HepG2 (cell line): ENCODE measurements around the gene IFI30. TPM values are rescaled to one million over a fixed set of nuclear protein-coding genes. Genes with fewer than 3 reads are reported as not detected.

Experiments
- CBFB ChIP-seq: sonication (generic); formaldehyde crosslinking; IDR thresholded peaks from 2 replicates; pipeline ENCODE4 v1.4.0; 2020; ENCODE audit warnings: missing genetic modification reagents
- FOXA1 ChIP-seq, 2 experiments: fragments of 450-650 bp in 1 of 2; sonication (generic) in 1 of 2; formaldehyde crosslinking in 1 of 2; IDR thresholded peaks; 2 replicates each; pipeline versions ENCODE4 v1.4.0 to v1.6.1; 2016 to 2020; ENCODE audit warnings: missing genetic modification reagents in 1 of 2
- GABPA ChIP-seq, 2 experiments: IDR thresholded peaks; 2 replicates each; pipeline ENCODE4 v1.6.1; 2011 to 2016; ENCODE audit warnings: low read depth in 2 of 2, low read length in 1 of 2, missing biosample characterization in 1 of 2, missing genetic modification characterization in 1 of 2
- HNRNPK ChIP-seq: fragments of 200-400 bp; formaldehyde crosslinking; IDR thresholded peaks from 2 replicates; pipeline ENCODE4 v1.6.1; 2018; ENCODE audit warnings: low read length, low read depth, moderate library complexity, mild to moderate bottlenecking; ENCODE audit not compliant: poor library complexity, severe bottlenecking
- MTF1 ChIP-seq: sonication (generic); formaldehyde crosslinking; IDR thresholded peaks from 2 replicates; pipeline ENCODE4 v1.5.0; 2020; ENCODE audit warnings: missing genetic modification reagents
- NFIB ChIP-seq: sonication (generic); formaldehyde crosslinking; IDR thresholded peaks from 2 replicates; pipeline ENCODE4 v1.9.0; 2021; ENCODE audit warnings: missing genetic modification reagents, mild to moderate bottlenecking, borderline replicate concordance
- PHB2 ChIP-seq: fragments of 450-650 bp; IDR thresholded peaks from 2 replicates; pipeline ENCODE4 v1.6.1; 2018; ENCODE audit not compliant: partially characterized antibody
- PHF8 ChIP-seq: sonication (generic); formaldehyde crosslinking; IDR thresholded peaks from 2 replicates; pipeline ENCODE4 v1.5.0; 2020; ENCODE audit warnings: missing genetic modification reagents
- POLR2G ChIP-seq: fragments of 200-400 bp; formaldehyde crosslinking; IDR thresholded peaks from 2 replicates; pipeline ENCODE4 v1.6.1; 2018; ENCODE audit warnings: mild to moderate bottlenecking, low read depth, low read length, moderate library complexity
- TCF7L2 ChIP-seq: IDR thresholded peaks from 2 replicates; pipeline ENCODE4 v1.6.1; 2011; ENCODE audit warnings: mild to moderate bottlenecking, low read depth, low read length, moderate library complexity
- TOE1 ChIP-seq: sonication (generic); formaldehyde crosslinking; IDR thresholded peaks from 2 replicates; pipeline ENCODE4 v1.4.0; 2020; ENCODE audit warnings: mild to moderate bottlenecking, missing genetic modification reagents
- TSC22D2 ChIP-seq: sonication (generic); formaldehyde crosslinking; IDR thresholded peaks from 2 replicates; pipeline ENCODE4 v1.5.1; 2020; ENCODE audit warnings: missing genetic modification reagents, mild to moderate bottlenecking, borderline replicate concordance
- ZBTB21 ChIP-seq: sonication (generic); formaldehyde crosslinking; IDR thresholded peaks from 2 replicates; pipeline ENCODE4 v1.4.0; 2020; ENCODE audit warnings: missing genetic modification reagents
- ZMAT5 ChIP-seq: sonication (generic); formaldehyde crosslinking; IDR thresholded peaks from 2 replicates; pipeline ENCODE4 v1.5.0; 2020; ENCODE audit warnings: mild to moderate bottlenecking, low read depth, missing genetic modification reagents, borderline replicate concordance
- ZNF282 ChIP-seq: fragments of 450-650 bp; IDR thresholded peaks from 2 replicates; pipeline ENCODE4 v1.6.1; 2018; ENCODE audit not compliant: partially characterized antibody
- ZNF3 ChIP-seq: IDR thresholded peaks from 2 replicates; pipeline ENCODE4 v1.7.0; 2017; ENCODE audit warnings: inconsistent platforms
- ZNF557 ChIP-seq: sonication (generic); formaldehyde crosslinking; IDR thresholded peaks from 2 replicates; pipeline ENCODE4 v1.4.0; 2020; ENCODE audit warnings: missing genetic modification reagents
- ZNF780A ChIP-seq: sonication (generic); formaldehyde crosslinking; IDR thresholded peaks from 2 replicates; pipeline ENCODE4 v1.8.0; 2022; ENCODE audit warnings: mild to moderate bottlenecking, missing genetic modification reagents, moderate library complexity
- ZNF839 ChIP-seq: sonication (generic); formaldehyde crosslinking; IDR thresholded peaks from 2 replicates; pipeline ENCODE4 v1.4.0; 2020; ENCODE audit warnings: missing genetic modification reagents, mild to moderate bottlenecking, borderline replicate concordance
- polyA plus RNA-seq, 8 experiments: library from polyadenylated mRNA; depleted of rRNA in 3 of 8; stranded (reverse) in 7 of 8; unstranded in 1 of 8; fragments of >200 nt; fragmentation: Illumina TruSeq in 4 of 8; extraction: Trizol in 4 of 8; gene quantifications; 2 replicates each; pipeline versions ENCODE4 v1.2.1 to v1.2.3, GENCODE V29; 2011 to 2016; ENCODE audit warnings: low read depth in 4 of 8, missing spikeins in 1 of 8, mixed read lengths in 1 of 8; ENCODE audit not compliant: insufficient read depth in 1 of 8
- total RNA-seq, 5 experiments: library from RNA; depleted of rRNA; stranded (reverse); fragments of >200 nt; fragmentation: Illumina TruSeq; extraction: Trizol; gene quantifications; 2 replicates each; pipeline ENCODE4 v1.2.3, GENCODE V29; 2016; ENCODE audit warnings: low read depth in 1 of 5
- TF ChIP-seq, protein P1 (sequence below): sonication (generic); formaldehyde crosslinking; IDR thresholded peaks from 2 replicates; pipeline ENCODE4 v1.4.0; 2020; ENCODE audit warnings: missing genetic modification reagents
- TF ChIP-seq, protein P2 (sequence below): sonication (generic); formaldehyde crosslinking; IDR thresholded peaks from one replicate; pipeline ENCODE4 v1.5.1; 2020; ENCODE audit warnings: mild to moderate bottlenecking, missing genetic modification reagents; ENCODE audit errors: not compliant biosample characterization

IFI30 gene
- total and polyA plus RNA-seq, 2 of the 13 experiments (the other 11 are each of a cell fraction or from before 2014, with no cell fraction given): 25.0 to 79.4 TPM

DNA sequence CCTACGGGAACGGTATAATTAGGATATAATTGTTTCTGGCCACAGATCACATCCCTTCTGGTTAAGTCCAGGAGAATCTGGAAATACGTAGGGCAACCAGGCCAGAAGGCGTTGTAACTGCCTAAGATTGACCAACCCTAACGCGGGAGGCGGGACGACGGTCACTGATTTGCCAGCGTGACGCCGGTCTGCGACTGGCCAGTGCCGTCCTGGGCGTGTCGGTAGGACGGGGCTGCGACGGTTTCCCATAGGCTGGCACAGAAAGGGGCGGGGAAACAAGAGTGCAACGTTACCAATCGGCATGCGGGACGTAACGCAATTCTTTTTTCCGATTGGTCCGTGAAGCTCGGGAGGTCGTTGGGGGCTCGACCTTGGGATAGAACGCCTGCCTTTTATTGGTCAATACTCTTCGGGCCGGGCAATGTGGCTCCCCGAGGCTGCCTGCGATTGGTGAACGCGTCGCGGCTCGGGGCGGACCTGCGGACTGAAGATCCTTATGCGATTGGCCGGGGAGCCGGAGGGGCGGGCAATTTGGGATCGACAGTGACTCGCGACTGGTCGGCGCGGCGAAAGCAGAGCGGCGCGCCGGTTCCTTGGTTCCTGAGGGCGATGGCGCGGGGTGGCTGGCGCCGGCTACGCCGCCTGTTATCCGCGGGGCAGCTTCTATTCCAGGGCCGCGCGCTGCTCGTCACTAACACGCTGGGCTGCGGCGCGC is 19.2 kb downstream of the IFI30 start, which contains the start of gene MPV17L2 (continued):
- TF ChIP-seq, protein P1, sequence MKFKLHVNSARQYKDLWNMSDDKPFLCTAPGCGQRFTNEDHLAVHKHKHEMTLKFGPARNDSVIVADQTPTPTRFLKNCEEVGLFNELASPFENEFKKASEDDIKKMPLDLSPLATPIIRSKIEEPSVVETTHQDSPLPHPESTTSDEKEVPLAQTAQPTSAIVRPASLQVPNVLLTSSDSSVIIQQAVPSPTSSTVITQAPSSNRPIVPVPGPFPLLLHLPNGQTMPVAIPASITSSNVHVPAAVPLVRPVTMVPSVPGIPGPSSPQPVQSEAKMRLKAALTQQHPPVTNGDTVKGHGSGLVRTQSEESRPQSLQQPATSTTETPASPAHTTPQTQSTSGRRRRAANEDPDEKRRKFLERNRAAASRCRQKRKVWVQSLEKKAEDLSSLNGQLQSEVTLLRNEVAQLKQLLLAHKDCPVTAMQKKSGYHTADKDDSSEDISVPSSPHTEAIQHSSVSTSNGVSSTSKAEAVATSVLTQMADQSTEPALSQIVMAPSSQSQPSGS (CRISPR knock-in tag): no peak; the same call in 1 of the 2 replicates
- TF ChIP-seq GABPA (IDR thresholded peaks at IDR 0.05; ENCODE audit: low read depth, low read length): no peak
- TF ChIP-seq GABPA (CRISPR knock-in tag; IDR thresholded peaks at IDR 0.05; ENCODE audit: low read depth): peak; percentile 27; the same call in 1 of the 2 replicates
- TF ChIP-seq ZNF3: no peak
- no peak for TF ChIP-seq ZMAT5 (CRISPR knock-in tag)
- no peak for TF ChIP-seq NFIB (CRISPR knock-in tag)
- TF ChIP-seq TCF7L2: no peak
- TF ChIP-seq PHF8 (CRISPR knock-in tag): peak; percentile 72
- no peak for TF ChIP-seq ZNF282
- TF ChIP-seq ZBTB21: no peak
- TF ChIP-seq ZNF839 (CRISPR knock-in tag): no peak
- TF ChIP-seq MTF1 (CRISPR knock-in tag): no peak
- no peak for TF ChIP-seq HNRNPK
- no peak for TF ChIP-seq PHB2
- TF ChIP-seq FOXA1 (IDR thresholded peaks at IDR 0.05): no peak
- TF ChIP-seq FOXA1 (CRISPR knock-in tag; IDR thresholded peaks at IDR 0.05): 0 out of 2 replicates have a peak, but pooled peaks have one; percentile 2
- TF ChIP-seq TSC22D2 (CRISPR knock-in tag): no peak
- TF ChIP-seq TOE1 (CRISPR knock-in tag): no peak
- TF ChIP-seq, protein P2, sequence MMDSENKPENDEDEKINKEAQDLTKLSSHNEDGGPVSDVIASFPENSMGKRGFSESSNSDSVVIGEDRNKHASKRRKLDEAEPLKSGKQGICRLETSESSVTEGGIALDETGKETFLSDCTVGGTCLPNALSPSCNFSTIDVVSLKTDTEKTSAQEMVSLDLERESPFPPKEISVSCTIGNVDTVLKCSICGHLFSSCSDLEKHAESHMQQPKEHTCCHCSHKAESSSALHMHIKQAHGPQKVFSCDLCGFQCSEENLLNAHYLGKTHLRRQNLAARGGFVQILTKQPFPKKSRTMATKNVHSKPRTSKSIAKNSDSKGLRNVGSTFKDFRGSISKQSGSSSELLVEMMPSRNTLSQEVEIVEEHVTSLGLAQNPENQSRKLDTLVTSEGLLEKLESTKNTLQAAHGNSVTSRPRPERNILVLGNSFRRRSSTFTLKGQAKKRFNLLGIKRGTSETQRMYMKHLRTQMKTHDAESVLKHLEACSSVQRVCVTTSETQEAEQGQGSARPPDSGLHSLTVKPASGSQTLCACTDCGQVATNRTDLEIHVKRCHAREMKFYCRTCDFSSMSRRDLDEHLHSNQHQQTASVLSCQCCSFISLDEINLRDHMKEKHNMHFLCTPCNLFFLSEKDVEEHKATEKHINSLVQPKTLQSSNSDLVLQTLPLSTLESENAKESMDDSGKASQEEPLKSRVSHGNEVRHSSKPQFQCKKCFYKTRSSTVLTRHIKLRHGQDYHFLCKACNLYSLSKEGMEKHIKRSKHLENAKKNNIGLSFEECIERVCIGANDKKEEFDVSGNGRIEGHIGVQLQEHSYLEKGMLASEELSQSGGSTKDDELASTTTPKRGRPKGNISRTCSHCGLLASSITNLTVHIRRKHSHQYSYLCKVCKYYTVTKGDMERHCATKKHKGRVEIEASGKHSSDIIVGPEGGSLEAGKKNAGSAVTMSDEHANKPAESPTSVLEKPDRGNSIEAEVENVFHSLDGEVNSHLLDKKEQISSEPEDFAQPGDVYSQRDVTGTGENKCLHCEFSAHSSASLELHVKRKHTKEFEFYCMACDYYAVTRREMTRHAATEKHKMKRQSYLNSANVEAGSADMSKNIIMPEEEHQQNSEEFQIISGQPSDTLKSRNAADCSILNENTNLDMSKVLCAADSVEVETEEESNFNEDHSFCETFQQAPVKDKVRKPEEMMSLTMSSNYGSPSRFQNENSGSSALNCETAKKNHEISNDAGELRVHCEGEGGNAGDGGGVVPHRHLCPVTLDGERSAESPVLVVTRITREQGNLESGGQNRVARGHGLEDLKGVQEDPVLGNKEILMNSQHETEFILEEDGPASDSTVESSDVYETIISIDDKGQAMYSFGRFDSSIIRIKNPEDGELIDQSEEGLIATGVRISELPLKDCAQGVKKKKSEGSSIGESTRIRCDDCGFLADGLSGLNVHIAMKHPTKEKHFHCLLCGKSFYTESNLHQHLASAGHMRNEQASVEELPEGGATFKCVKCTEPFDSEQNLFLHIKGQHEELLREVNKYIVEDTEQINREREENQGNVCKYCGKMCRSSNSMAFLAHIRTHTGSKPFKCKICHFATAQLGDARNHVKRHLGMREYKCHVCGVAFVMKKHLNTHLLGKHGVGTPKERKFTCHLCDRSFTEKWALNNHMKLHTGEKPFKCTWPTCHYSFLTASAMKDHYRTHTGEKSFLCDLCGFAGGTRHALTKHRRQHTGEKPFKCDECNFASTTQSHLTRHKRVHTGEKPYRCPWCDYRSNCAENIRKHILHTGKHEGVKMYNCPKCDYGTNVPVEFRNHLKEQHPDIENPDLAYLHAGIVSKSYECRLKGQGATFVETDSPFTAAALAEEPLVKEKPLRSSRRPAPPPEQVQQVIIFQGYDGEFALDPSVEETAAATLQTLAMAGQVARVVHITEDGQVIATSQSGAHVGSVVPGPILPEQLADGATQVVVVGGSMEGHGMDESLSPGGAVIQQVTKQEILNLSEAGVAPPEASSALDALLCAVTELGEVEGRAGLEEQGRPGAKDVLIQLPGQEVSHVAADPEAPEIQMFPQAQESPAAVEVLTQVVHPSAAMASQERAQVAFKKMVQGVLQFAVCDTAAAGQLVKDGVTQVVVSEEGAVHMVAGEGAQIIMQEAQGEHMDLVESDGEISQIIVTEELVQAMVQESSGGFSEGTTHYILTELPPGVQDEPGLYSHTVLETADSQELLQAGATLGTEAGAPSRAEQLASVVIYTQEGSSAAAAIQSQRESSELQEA: no peak
- TF ChIP-seq ZNF557 (CRISPR knock-in tag): no peak
- TF ChIP-seq POLR2G: peak; percentile 74; the same call in 1 of the 2 replicates
- no peak for TF ChIP-seq CBFB
- TF ChIP-seq ZNF780A: no peak
